Ovary (tissue), 3 donors: ENCODE results near the gene ZIC5.
"Not testable (repeated sequence)": the region's sequence is repeated elsewhere in the genome, so short reads cannot be mapped to it uniquely, and the experiment has no call there.

Experiments
- EP300 ChIP-seq: sonication (generic); formaldehyde crosslinking; IDR thresholded peaks from one replicate; pipeline ENCODE4 v1.6.1; 2017; ENCODE audit warnings: antibody characterized with exemption
- POLR2A ChIP-seq: fragments of 450-650 bp; IDR thresholded peaks from one replicate; pipeline ENCODE4 v1.6.1; 2017; ENCODE audit warnings: antibody characterized with exemption, mild to moderate bottlenecking, moderate library complexity
- TF ChIP-seq, protein P1 (sequence below), 3 donors: fragments of 450-650 bp in 2 of 3; fragments of 200-600 bp in 1 of 3; IDR thresholded peaks; one replicate each; pipeline versions ENCODE4 v1.5.1 to v1.8.0; 2016 to 2022; ENCODE audit warnings: antibody characterized with exemption in 3 of 3, mild to moderate bottlenecking in 1 of 3
- donor health status: DM: no; HTN: no; CAD: no.

- not testable (repeated sequence) for TF ChIP-seq POLR2A, EP300
- TF ChIP-seq, protein P1, sequence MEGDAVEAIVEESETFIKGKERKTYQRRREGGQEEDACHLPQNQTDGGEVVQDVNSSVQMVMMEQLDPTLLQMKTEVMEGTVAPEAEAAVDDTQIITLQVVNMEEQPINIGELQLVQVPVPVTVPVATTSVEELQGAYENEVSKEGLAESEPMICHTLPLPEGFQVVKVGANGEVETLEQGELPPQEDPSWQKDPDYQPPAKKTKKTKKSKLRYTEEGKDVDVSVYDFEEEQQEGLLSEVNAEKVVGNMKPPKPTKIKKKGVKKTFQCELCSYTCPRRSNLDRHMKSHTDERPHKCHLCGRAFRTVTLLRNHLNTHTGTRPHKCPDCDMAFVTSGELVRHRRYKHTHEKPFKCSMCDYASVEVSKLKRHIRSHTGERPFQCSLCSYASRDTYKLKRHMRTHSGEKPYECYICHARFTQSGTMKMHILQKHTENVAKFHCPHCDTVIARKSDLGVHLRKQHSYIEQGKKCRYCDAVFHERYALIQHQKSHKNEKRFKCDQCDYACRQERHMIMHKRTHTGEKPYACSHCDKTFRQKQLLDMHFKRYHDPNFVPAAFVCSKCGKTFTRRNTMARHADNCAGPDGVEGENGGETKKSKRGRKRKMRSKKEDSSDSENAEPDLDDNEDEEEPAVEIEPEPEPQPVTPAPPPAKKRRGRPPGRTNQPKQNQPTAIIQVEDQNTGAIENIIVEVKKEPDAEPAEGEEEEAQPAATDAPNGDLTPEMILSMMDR (IDR thresholded peaks at IDR 0.05), result not testable (repeated sequence)
Measured at GRCh38 chr13:99951666-99952065, 19.9 kb downstream of the ZIC5 start.
